GM18858 (cell line): ENCODE results near the gene CAMSAP2.

Source experiments
- ATAC-seq: cut with Tn5 transposase; IDR thresholded peaks from one replicate; pipeline ENCODE4 v1.9.1; 2021; ENCODE audit not compliant: unreplicated experiment

CAMSAP2 gene

DNA sequence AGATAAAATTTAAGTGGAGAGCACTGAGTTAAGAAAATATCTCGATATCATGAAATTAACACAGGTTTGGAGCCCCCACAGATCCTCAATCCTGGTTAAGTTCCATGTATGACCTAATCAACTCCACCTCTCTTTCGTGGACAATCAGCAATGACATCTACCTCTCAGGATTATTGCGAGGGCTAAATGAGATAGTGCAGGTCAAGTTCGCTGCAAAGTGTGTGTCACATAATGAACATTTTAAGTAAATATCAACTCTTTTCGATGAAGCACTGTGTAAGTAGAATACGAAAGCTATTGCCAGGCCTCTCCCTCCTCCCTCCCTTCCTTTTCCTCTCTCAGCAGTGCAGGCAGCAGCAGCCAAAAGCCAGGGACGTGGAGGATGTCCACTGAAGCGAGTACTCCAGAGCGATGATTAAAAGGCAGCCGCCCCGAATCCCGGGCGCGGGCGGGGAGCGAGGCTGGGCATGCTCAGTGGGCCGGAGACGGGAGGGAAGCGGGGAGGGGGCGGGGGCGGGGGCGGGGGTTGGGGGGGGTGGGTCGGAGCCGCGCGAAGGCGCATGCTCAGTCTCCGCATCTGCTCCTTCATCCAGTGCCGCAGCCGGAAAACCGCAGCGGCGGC lies at the start of gene CAMSAP2:
Gene CAMSAP2, plus strand, starts transcription at position 567 of the 622 bp plus-strand sequence. CDS start 935 bp downstream, outside the sequence.
- no peak for ATAC-seq

DNA sequence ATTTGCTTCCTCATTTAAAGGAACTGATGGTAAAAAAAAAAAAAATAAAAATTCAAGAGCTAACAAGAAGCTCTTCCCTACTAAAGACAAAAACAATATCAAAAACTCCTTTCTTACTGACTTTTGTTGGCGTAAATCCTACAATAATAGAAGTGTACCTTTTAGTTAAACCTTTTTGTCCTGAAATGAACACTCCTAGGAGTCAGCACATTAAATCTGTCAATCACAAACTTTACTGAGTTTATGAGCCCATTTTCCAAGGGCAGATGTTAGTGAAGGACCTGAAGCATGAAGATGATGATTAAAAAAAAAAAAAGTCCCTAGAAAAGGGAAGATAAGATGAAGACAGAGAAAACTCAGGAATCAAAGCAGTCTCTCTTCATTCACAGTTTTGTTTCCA lies 46.4 kb upstream of the CAMSAP2 start:
- ATAC-seq: no peak

DNA sequence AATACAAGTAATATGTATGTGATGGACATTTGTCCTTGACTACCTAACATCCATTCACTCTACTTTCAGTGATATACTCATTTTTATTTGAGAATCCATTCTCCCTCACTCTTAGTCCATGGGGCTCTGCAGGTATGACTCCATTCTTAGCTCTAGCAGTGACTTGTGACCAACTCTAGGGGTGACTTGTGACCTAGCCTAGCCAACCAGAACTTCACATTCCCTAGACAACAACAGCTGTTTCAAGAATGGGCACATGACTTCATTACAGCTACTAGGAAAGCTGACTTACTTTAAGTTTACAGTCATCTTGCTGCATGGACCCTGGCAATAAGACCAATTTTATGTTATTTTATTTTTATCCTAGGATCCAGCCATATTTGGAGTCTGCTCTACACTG lies 45.4 kb upstream of the CAMSAP2 start:
- ATAC-seq: no peak

GRCh38 chr1:200694738-200695137 lies 44.0 kb upstream of the CAMSAP2 start:
- ATAC-seq: no peak

DNA sequence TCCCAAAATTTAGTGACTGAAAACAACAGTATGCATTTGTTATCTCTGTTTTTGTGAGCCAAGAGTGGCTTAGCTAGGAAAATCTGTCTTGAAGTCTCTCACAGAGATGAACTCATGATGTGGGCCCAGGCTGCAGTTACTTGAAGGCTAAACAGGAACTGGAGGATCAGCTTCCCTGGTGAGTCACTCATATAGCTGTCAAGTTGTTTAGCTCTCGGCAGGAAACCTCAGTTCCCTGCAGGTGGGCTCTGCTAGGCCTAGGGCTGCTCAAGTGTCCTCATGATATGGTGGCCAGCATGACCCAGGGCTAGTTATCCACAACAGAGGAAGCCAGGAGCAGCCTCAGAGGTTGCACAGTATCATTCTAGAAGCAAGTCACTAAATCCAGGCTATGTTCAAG lies 38.8 kb upstream of the CAMSAP2 start:
- ATAC-seq: no peak

DNA sequence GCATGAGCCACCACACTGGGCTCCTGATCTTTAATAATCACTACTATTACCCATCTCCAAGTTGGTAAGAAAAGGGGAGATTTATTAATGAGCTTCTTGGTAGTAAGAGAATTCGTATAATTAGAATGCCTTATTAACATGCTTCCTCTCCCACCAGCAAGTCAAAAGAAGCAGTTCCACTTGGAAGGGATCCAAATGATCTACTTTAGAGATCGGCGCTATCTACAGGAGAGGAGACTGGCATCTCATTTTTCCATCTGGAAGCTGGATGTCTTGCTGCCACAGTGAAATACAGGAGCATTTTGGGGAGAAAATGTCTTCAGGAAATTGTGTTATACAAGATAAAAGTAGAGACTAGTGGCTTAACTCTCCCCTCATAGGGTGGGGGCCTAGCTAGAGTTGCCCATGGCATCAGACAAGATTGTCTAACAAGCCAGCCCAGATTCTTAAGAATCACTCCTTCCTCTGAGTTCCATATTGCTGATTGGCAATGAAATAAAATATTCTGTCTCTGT lies 33.6 kb upstream of the CAMSAP2 start:
- no peak for ATAC-seq

DNA sequence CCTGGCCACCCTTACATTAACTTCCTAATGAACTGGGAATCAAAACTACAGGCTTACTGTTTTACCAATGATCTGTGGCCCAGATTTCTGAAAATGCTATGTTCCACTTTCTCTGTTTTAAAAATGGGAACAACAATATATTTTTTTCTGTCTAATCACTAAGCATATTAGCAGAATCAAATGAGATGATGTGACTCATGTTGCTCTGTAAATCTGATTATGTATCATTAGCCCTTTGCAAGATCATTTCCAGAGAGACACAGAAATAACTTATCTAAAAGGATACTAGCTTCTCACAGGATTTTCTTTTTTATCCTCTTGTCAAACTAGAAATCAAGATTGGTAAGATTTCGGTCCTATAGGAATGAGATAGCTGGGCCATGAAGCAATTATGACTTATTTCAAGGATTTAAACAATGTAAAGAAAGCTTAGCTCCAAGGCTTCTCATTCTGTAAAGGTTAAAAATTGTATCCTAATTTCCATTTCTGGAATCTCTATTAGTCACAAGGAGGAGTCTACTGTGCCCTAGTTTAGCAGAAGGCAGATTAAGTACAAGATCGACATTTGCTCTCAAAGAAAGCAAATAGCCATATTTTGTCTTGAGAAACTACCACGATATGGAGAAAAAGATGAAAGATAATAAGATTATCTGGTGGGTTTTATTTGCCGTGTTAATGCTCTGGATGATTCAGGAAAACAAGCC lies 32.4 kb upstream of the CAMSAP2 start:
- no peak for ATAC-seq

GRCh38 chr1:200707116-200707515 lies 31.6 kb upstream of the CAMSAP2 start:
- ATAC-seq: no peak

DNA sequence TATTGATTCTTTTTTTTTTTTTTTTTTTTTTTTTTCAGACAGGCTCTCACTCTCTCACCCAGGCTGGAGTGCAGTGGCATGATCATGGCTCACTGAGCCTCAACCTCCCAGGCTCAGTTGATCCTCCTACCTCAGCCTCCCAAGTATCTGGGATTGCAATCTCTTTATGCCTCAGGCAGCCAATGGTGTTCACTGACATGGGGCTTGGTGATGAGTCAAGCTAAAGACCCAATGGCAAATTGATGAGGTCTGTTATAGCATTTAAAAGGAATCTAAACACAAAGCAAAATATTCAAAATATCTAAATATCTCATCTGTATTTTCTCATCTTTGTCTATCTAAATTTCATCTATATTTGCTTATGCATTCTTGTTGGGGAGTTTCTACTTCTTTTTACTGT lies 30.5 kb upstream of the CAMSAP2 start:
- ATAC-seq: no peak

GRCh38 chr1:200708769-200709168 lies 29.9 kb upstream of the CAMSAP2 start:
- ATAC-seq: no peak

DNA sequence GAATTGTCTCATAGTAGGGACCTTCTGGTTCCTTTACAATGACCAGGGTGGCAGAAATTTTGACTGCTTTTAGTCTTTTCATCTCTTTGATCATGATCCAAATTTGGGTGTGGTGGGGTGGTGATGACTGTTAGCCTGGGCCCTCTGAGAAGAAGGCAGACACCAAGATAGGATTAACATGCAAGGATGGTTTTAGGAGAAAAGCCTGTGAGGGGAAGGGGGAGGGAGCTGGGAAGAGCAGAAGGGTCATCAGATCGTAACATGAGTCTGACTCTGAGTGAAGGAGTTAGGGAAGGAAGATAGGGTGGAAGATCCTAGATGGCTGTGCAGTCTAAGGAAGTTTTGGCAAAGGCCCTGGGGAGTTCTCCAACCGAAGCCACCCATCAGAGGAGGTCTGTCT lies 28.5 kb upstream of the CAMSAP2 start:
- no peak for ATAC-seq

- ATAC-seq: no peak
Observed at GRCh38 chr1:200714504-200715187, 24.0 kb upstream of the CAMSAP2 start.

GRCh38 chr1:200720199-200720598 lies 18.5 kb upstream of the CAMSAP2 start:
- ATAC-seq: no peak

GRCh38 chr1:200724064-200724463 lies 14.6 kb upstream of the CAMSAP2 start:
- no peak for ATAC-seq

DNA sequence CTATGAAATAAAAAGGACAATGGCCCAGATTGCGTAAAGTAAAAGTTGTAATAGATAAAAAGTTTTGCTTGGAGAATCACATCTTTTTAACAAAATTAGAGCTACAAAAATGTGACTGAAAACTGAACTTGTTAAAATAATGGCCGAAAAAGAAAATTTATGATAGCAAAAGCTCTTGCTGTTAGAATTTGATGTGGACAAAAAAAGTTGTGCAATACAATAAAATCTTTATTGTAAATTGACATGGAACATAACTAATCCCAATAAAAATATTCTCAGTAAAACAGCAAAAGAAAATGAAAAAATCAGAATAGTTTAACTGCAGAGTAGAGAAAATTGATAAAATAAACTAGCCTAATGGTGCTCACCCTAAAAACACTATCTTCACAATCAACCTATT lies 11.4 kb upstream of the CAMSAP2 start:
- ATAC-seq: no peak

DNA sequence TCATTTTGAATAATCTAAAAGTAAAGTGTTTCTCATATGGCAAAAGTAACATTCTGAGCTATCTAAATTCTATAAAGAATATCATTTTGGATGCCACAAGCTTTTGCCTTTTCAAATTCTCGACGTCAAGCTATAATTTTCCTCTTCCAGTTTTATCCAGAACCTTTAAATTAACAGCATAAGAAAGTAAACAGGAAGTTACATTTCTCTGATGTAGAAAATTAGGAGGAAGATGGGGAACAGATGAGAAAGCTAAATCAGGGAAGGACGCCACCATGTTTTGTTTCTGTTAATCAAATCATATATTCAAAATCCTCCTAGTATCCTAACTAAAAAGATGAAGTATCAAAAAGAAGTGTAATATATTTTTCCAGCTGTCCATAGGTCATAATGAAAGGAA lies 8.8 kb upstream of the CAMSAP2 start:
- no peak for ATAC-seq

DNA sequence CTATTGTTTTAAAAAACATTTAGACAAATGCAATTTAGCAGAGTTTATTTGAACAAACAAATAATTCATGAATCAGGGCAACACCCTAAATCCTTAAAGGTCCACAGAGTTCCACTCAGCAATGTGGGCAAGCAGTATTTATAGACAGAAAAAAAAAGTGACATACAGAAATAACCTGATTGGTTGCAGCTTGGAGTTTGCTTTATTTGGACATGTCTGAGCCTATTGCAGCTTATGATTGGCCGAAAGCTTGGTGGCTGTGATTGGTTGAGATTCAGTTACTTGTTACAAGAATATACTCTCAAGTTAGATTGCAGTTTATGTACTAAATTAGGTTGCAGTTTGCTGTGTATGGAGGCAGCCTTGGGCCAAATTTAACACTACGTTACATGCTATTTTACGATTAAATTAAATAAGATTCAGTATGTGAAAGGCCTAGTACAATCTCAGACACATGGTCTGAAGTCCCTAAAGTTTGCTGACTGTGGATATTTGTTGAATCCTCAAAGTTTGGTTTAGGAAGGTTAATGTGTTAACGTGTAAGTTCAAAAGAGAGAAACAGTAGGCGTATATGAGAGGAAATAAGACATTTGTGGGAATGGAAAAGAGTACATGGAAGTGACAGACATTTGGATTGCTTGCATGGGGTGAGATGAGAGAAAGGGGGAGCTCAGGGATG lies 6.9 kb upstream of the CAMSAP2 start:
- ATAC-seq: no peak

- ATAC-seq: no peak
Observed at GRCh38 chr1:200732438-200732837, 6.3 kb upstream of the CAMSAP2 start.

DNA sequence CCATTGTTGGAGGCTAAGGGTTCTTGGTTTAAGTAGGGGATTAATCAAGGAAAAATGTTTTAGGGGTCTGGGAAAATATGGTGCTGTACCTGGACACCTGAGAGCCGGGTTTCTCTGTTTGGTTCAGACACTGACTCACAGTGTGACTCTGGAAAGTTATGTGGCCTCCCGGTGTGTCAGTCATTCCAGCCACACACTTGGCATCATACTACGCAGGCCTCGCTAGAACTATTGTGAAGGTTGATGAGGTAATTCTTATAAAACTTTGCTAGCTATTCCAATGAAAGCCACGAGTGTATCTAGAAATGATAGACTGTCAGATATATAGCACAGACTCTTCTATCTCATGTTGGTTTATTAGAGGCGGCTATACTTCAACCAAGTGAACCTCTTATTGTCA lies 4.8 kb upstream of the CAMSAP2 start:
- no peak for ATAC-seq

GRCh38 chr1:200737647-200738291 lies 924 bp upstream of the CAMSAP2 start:
- no peak for ATAC-seq
